Vagina (tissue), 2 donors: ENCODE measurements around the gene FARP2. TPM values are rescaled to one million over a fixed set of nuclear protein-coding genes. Genes with fewer than 3 reads are reported as not detected.

ENCODE experiments used
- DNase-seq, 2 donors: peaks; one replicate each; pipeline ENCODE4 v3.0.0-alpha.2; 2017; ENCODE audit errors: extremely low spot score in 2 of 2
- H3K27ac ChIP-seq: fragments of 200-600 bp; sonication (generic); one replicate; pipeline ENCODE4 v1.5.1; 2019
- H3K27me3 ChIP-seq: fragments of 200-600 bp; sonication (generic); one replicate; pipeline ENCODE4 v1.5.1; 2019
- H3K36me3 ChIP-seq, 2 donors: fragments of 200-600 bp; sonication (generic); one replicate each; pipeline ENCODE4 v1.5.1; 2017 to 2019
- H3K4me1 ChIP-seq: fragments of 200-600 bp; sonication (generic); one replicate; pipeline ENCODE4 v1.5.1; 2019
- H3K4me3 ChIP-seq, 2 donors: fragments of 200-600 bp; sonication (generic); 1 replicate in 1 of 2; 2 replicates in 1 of 2; pipeline ENCODE4 v1.5.1; 2016 to 2019
- H3K9me3 ChIP-seq: fragments of 200-600 bp; sonication (generic); one replicate; pipeline ENCODE4 v1.5.1; 2019
- POLR2A ChIP-seq, 2 donors: fragments of 450-650 bp; IDR thresholded peaks; one replicate each; pipeline ENCODE4 v1.6.1; 2017; ENCODE audit warnings: antibody characterized with exemption in 2 of 2, mild to moderate bottlenecking in 2 of 2, moderate library complexity in 2 of 2
- POLR2AphosphoS5 ChIP-seq, 2 donors: sonication (generic); formaldehyde crosslinking; IDR thresholded peaks; one replicate each; pipeline ENCODE4 v1.9.0; 2017; ENCODE audit warnings: antibody characterized with exemption in 2 of 2, mild to moderate bottlenecking in 2 of 2, low read depth in 1 of 2; ENCODE audit not compliant: insufficient read depth in 1 of 2
- intact Hi-C: fragments of 100-400 bp; cut with DNase I; formaldehyde crosslinking; loops from one replicate; pipeline ENCODE4 v1.15.1; 2023
- total RNA-seq: library from RNA; depleted of rRNA; stranded (reverse); fragments of >200 nt; gene quantifications from one replicate; pipeline ENCODE4 v1.2.3, GENCODE V29; 2016
- TF ChIP-seq, protein P1 (sequence below), 3 experiments: fragments of 450-650 bp in 2 of 3; fragments of 200-600 bp in 1 of 3; sonication (generic) in 1 of 3; IDR thresholded peaks; one replicate each; pipeline ENCODE4 v1.5.1; 2017 to 2019; ENCODE audit warnings: antibody characterized with exemption in 3 of 3, mild to moderate bottlenecking in 2 of 3, moderate library complexity in 2 of 3

The FARP2 gene
- total RNA-seq, 1 donor from 2014 or later: 32.9 TPM

DNA sequence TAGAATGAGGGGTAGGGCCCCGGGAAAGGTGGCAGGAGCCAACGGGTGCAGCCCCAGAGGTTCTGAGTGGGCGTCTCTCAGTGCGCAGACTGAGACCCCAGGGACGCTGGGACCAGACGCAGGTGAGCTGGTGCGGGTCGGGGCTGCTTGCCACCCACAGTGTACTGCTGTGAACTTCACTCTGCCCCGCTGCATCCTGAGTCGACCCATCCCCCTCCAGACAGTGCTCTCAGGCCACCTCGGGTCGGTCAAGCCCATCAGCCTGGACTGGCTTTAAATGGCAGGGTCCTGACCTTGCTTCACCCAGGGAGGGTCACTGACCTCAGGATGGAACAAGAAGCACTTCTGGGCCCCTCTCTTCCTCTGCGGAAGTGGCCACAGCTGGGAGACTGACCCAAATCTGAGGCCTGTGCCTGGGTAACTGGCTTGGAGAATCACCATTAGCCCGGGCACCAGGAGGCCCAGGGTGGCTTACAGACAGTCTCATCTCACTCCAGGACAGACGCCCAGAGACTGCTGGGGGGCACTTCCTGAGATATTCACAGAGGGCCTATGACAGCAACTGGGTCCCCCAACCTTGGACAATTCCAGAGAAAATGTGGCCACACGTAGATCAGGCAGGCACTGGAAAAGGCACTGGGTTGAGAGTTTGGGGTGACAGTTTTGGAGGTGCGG lies 178.8 kb downstream of the FARP2 start:
- Histone ChIP-seq H3K9me3 (no peaks in the 10 kb centered on the region), H3K4me1 (no peaks in the 10 kb centered on the region), H3K27ac (no peak overlapping the region), H3K27me3 (no peaks in the 10 kb centered on the region), H3K4me3 (no peak overlapping the region), H3K36me3 (no peaks in the 10 kb centered on the region)
- intact Hi-C loops: no loop called here
- no peak for TF ChIP-seq POLR2A (IDR thresholded peaks at IDR 0.05)
- TF ChIP-seq, protein P1, sequence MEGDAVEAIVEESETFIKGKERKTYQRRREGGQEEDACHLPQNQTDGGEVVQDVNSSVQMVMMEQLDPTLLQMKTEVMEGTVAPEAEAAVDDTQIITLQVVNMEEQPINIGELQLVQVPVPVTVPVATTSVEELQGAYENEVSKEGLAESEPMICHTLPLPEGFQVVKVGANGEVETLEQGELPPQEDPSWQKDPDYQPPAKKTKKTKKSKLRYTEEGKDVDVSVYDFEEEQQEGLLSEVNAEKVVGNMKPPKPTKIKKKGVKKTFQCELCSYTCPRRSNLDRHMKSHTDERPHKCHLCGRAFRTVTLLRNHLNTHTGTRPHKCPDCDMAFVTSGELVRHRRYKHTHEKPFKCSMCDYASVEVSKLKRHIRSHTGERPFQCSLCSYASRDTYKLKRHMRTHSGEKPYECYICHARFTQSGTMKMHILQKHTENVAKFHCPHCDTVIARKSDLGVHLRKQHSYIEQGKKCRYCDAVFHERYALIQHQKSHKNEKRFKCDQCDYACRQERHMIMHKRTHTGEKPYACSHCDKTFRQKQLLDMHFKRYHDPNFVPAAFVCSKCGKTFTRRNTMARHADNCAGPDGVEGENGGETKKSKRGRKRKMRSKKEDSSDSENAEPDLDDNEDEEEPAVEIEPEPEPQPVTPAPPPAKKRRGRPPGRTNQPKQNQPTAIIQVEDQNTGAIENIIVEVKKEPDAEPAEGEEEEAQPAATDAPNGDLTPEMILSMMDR (IDR thresholded peaks at IDR 0.05): no peak
- no peak for TF ChIP-seq POLR2AphosphoS5 (IDR thresholded peaks at IDR 0.05; ENCODE audit: insufficient read depth in 1 of 2, low read depth in 1 of 2)
- no peak for DNase-seq

DNA sequence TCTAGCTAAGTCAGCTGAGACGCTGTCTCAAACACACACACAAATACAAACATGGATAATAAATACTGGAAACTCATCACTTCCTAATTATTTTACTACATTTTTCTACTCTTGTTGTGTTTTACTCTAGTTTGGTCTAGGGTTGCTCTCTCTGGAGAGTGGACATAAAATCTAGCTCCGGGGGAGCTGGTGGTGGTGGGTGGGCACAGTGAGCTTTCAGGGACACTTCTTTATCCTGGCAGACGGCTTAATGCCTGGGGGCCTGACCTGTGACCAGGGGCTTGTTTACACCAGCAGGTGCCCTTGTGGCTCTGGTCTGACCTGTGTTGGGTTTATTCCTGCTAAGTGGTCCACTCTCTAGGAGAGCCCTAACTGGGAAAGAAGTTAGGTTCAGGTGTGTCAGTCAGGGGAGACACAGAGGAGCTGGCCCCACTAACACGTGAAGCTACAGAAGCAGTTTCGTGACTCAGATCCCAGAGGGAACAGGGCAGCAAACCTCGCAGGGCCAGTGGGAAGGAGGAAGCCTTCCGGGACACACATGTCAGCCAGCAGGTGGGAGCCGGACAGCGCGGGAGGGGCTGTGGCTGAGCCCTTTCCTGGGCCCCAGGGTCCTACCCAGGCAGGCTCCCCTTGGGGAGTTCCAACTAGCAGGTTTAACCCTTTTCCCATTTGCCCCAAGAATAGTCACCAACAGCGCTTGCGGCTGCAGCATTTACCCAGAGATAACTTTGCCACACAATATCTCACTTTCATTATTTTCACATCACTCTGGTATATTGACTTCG lies 180.0 kb downstream of the FARP2 start:
- H3K9me3 ChIP-seq: no peaks in the 10 kb centered on the region
- DNase-seq: no peak
- H3K4me3 ChIP-seq: no peak overlapping the region
- TF ChIP-seq, protein P1 (IDR thresholded peaks at IDR 0.05): no peak
- no peak for TF ChIP-seq POLR2A (IDR thresholded peaks at IDR 0.05)
- no peak for TF ChIP-seq POLR2AphosphoS5 (IDR thresholded peaks at IDR 0.05; ENCODE audit: insufficient read depth in 1 of 2, low read depth in 1 of 2)
- no peaks in the 10 kb centered on the region for H3K36me3 ChIP-seq
- H3K27me3 ChIP-seq: no peaks in the 10 kb centered on the region
- H3K27ac ChIP-seq: no peak overlapping the region
- intact Hi-C loops: no loop called here
- H3K4me1 ChIP-seq: peaks cover 8% of the 10 kb centered on the region

GRCh38 chr2:241538838-241539615 lies 182.9 kb downstream of the FARP2 start:
- intact Hi-C loops: no loop called here
- TF ChIP-seq POLR2A (IDR thresholded peaks at IDR 0.05) (no peak), POLR2AphosphoS5 (IDR thresholded peaks at IDR 0.05; ENCODE audit: insufficient read depth in 1 of 2, low read depth in 1 of 2) (no peak)
- TF ChIP-seq, protein P1 (IDR thresholded peaks at IDR 0.05): no peak
- no peaks in the 10 kb centered on the region for H3K9me3 ChIP-seq
- no peaks in the 10 kb centered on the region for H3K27me3 ChIP-seq
- peaks cover 18% of the 10 kb centered on the region for H3K4me1 ChIP-seq
- no peak overlapping the region for H3K27ac ChIP-seq
- DNase-seq: no peak
- H3K4me3 ChIP-seq: no peak overlapping the region
- no peaks in the 10 kb centered on the region for H3K36me3 ChIP-seq

GRCh38 chr2:241539616-241540374 lies 183.7 kb downstream of the FARP2 start:
- no peaks in the 10 kb centered on the region for H3K9me3 ChIP-seq
- no peaks in the 10 kb centered on the region for H3K36me3 ChIP-seq
- no peak overlapping the region for H3K27ac ChIP-seq
- peaks cover 18% of the 10 kb centered on the region for H3K4me1 ChIP-seq
- DNase-seq: no peak
- H3K4me3 ChIP-seq: no peak overlapping the region
- TF ChIP-seq POLR2AphosphoS5 (IDR thresholded peaks at IDR 0.05; ENCODE audit: insufficient read depth in 1 of 2, low read depth in 1 of 2) (no peak), POLR2A (IDR thresholded peaks at IDR 0.05) (no peak)
- TF ChIP-seq, protein P1 (IDR thresholded peaks at IDR 0.05): no peak
- intact Hi-C loops: no loop called here
- H3K27me3 ChIP-seq: no peaks in the 10 kb centered on the region
